GM21723 (cell line): ENCODE measurements around the gene GCK.

Experiments
- ATAC-seq: cut with Tn5 transposase; IDR thresholded peaks from one replicate; pipeline ENCODE4 v1.9.1; 2021; ENCODE audit warnings: mild to moderate bottlenecking, moderate library complexity; ENCODE audit not compliant: unreplicated experiment

The GCK gene

GRCh38 chr7:44096326-44096881, 92.8 kb downstream of the GCK start:
- no peak for ATAC-seq

GRCh38 chr7:44095781-44096180, 93.5 kb downstream of the GCK start:
- no peak for ATAC-seq

GRCh38 chr7:44094883-44095592, 94.2 kb downstream of the GCK start:
- no peak for ATAC-seq

GRCh38 chr7:44094365-44094764, 94.9 kb downstream of the GCK start:
- ATAC-seq: no peak
